Activated CD4-positive, alpha-beta T cell treated with anti-CD3 and anti-CD28 coated beads, Interleukin-2, amount 50 U/mL, for 4 hours (primary cell): ENCODE data around the gene TMEM229A.
"Not testable (repeated sequence)": the region's sequence is repeated elsewhere in the genome, so short reads cannot be mapped to it uniquely, and the experiment has no call there.

ENCODE experiments used
- DNase-seq, 2 experiments: peaks; one replicate each; pipeline ENCODE4 v3.0.0-alpha.2; 2020

Gene TMEM229A

GRCh38 chr7:124032369-124033094 is at the start of gene TMEM229A:
Gene TMEM229A, minus strand, starts transcription at chr7:124033067. Its CDS starts 64 bp downstream, at chr7:124033003.
- DNase-seq: no peak

DNA sequence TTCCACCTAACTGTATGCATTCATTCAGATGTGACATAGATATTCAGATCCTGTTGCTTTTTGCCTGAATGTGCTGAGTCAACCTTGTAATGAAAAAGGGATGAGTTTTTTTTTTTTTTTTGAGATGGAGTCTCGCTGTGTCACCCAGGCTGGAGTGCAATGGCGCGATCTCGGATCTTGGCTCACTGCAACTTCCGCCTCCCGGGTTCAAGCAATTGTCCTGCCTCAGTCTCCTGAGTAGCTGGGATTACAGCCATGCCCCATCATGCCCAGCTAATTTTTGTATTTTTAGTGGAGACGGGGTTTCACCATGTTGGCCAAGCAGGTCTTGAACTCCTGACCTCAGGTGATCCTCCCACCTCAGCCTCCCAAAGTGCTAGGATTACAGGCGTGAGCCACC is 49.4 kb upstream of the TMEM229A start:
- not testable (repeated sequence) for DNase-seq

DNA sequence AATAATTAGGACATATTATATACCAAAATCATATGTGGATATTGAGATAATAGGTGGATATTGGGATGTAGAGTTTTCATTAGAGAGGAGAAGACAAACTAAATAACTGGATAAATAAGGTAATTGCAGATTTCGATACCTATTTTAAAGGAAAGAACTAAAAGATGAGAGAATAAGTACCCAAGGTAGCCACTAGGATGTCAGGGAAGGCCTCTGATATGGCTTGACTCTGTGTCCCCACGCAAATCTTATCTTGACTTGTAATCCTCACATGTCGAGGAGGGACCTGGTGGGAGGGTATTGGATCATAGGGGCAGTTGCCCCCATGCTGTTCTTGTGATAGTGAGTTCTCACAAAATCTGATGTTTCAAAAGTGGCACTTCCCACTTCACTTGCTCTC is 44.7 kb upstream of the TMEM229A start:
- no peak for DNase-seq

DNA sequence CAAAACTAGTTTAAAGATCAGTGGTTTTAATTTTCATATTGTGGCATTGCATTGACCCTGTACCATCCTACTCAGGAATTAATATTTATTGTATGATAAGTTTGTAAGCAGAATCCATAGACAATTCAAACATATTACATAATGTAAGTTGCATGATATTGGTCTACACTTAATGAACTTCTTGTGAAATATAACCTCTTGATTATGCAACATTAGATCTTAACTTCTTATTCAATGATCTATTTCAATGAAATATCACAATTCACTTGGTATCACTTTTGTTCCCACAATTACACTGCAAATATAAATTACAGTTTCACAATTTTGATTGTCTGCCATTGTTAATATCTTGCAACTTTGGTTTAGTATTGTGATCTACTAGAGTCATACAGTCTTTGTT is 44.0 kb upstream of the TMEM229A start:
- no peak for DNase-seq

DNA sequence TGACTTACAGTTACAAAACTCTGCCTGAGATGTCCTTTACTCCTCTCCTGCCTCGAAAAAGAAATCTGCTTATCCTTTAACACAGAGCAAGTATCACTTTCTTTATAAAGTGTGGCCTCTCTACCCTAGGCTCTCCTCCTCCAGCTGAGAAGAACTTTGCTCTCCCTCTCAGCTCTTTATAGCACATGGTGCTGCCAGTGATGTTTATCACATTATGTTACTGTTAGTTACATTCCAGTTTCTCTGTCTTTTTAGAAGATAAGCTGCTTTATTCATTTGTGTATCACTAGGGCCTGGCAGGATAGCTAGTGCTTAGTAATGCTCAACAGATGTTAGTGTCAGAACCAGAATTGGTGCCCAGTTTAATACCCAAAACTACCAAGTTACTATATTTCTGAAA is 41.1 kb upstream of the TMEM229A start:
- DNase-seq: no peak

DNA sequence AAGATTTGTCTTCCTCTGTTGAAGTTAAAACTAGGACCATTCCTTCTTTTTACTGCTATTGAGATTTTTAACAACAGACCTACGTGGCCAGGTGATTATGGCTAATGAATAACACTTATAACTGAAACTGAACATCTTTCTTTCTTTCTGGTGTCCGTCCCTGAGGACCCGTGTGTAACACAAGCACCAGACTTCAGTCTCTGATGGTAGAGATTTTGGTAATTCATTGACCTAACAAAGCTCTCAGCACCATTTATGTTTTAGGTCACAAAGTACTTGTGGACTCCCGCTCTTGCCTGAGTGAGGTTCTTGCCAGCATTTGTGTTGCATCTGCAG is 40.4 kb upstream of the TMEM229A start:
- DNase-seq: no peak

DNA sequence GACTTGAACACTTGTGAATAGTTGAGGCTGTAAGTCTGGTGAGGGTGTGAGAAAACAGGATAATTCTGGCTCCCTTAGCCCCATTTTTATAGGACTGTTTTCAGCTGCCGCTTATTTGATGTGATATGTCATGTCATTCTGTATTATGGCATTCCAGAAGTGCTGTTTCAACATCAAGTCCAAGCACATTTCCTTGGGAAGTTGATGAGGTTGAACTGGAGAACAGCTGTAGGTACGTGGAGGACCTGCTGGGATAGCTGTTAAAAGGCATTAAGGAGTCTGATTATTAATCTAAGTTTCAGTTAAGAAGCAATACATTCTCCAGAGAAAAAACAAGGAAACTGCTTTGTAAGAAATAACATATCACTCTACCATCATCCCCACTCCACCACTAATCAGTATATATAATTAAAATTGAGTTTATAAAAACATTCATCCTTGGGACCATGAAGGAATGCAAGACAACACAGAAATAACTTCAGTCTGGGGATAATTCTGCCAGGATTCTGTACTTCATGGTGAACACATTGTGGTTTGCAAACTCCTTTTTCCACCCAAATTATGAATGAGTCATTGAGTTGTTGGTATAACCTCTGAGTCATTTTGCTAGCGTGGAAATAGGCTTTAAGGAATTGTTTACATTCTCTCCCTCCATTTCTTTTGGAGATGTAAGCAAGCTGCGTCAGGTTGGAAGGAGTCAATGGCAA is 39.9 kb upstream of the TMEM229A start:
- DNase-seq: no peak

DNA sequence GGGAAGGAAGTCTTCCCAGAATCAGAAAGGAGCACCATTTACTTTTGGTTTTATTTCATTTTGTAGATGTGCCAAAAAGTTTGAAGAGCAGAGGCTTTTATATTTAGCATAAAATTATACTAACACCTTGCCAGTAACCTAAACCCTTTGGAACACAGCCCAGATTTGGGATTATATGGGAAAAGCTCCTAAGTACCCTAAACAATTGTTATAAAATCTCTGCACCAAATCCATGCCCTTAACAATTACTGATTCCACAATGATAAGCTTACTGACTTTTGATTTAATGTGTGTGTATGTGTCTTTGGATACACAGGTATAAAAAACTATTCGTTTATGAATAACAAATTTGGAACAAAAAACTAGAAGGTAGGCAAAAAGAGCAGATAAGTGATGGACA is 39.0 kb upstream of the TMEM229A start:
- no peak for DNase-seq

GRCh38 chr7:124062171-124062570 is 29.3 kb upstream of the TMEM229A start:
- no peak for DNase-seq

DNA sequence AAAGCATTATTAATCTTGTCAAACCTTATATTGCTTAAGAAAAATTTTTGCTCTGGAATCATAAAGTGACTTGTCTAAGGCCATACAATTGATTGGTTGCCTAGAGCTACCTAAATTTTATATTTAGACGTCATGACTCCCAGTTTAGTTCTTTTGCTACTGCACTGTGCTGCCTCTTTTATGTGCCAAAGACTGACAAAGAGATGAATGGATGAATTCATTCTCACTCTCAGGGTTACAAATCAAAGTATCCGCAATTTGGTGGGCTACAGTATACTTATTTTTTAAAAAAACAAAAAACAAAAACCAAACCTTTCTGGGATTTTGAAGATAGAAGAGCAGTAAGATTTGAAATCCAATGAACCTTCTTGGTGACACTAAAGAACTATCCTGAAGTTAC is 27.7 kb upstream of the TMEM229A start:
- no peak for DNase-seq

DNA sequence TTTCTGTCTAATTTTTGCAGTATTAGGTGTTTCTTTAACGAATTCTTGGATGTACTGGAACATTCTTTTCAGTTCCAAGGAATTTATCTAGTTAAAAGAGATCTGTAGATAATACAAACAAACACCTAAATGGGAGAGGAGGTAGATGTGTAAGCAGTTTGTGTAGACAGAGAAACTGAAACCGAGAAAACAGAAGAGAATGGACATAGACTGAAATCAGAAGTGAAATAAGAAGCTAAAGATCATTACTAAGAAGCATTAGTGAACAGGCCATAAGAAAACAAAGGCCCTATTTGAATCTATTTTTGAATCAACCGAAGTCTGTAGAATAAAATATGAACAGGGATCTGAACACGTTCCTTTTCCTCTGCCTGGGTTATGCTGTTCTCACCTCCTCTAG is 26.5 kb upstream of the TMEM229A start:
- DNase-seq: no peak

DNA sequence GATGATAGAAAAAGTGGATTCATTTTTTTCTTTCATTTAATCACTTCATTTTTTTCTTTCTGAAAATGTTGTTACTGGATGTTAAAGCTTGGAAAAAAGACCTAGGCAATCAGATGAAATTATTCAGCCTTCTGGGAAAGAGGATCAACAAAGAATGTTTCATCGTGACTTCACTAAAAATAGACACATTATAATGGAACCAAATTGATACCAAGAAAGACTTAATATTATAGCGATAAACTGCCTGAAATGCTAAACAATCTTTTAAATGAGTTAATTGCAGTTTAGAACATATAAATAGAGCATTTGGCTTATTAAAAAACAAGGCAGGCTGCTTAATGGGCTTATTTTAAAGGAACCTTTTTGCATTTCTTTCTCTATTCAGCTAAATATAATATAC is 25.6 kb upstream of the TMEM229A start:
- no peak for DNase-seq

DNA sequence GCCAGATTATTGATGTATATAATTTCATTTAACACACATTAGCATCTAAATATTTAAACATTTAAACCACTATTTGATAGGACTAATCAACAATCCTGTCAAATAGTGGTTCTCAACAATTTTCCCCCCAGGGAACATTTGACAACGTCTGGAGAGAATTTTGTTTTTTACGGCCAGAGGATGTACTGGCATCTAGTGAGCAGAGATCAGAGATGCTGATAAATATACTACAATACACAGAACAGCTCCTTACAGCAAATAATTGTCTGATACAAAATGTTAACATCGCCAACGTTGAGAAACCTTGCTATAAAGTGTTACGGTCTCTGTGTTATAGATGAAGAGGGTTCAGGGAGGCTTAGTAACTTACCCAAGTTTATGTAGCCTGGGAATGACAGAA is 25.0 kb upstream of the TMEM229A start:
- DNase-seq: no peak

GRCh38 chr7:124056234-124056633 is 23.4 kb upstream of the TMEM229A start:
- no peak for DNase-seq

- no peak for DNase-seq
These were observed 19.0 kb upstream of the TMEM229A start for GRCh38 chr7:124051681-124052377.

- DNase-seq: no peak
These were observed 10.0 kb upstream of the TMEM229A start for GRCh38 chr7:124042826-124043225.

DNA sequence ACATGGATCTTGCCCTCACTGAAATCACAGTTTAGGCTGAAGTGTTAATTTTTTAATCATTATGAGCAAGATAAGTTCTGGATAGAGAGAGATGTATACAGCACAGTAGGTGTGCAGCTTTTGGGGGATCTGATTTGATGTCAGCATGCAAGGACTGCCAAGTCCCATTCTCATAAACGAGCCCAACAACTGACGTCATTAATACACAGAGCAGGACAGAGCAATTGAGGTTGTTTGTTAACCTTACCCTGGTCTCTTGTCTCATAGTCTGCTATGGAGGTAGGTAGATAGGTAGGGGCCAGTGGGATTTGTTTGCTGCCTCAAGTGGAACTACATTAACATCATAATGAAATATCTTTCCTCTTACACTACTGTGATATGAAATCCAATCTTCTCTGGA is 8.6 kb upstream of the TMEM229A start:
- DNase-seq: no peak

GRCh38 chr7:124037902-124038301 is 5.0 kb upstream of the TMEM229A start:
- DNase-seq: not testable (repeated sequence)

- DNase-seq: no peak
These were observed 2.8 kb upstream of the TMEM229A start for GRCh38 chr7:124035706-124036105.

GRCh38 chr7:124034754-124035100 is 1.9 kb upstream of the TMEM229A start:
- DNase-seq: no peak

- no peak for DNase-seq
These were observed 1.2 kb upstream of the TMEM229A start for GRCh38 chr7:124033807-124034753.

DNA sequence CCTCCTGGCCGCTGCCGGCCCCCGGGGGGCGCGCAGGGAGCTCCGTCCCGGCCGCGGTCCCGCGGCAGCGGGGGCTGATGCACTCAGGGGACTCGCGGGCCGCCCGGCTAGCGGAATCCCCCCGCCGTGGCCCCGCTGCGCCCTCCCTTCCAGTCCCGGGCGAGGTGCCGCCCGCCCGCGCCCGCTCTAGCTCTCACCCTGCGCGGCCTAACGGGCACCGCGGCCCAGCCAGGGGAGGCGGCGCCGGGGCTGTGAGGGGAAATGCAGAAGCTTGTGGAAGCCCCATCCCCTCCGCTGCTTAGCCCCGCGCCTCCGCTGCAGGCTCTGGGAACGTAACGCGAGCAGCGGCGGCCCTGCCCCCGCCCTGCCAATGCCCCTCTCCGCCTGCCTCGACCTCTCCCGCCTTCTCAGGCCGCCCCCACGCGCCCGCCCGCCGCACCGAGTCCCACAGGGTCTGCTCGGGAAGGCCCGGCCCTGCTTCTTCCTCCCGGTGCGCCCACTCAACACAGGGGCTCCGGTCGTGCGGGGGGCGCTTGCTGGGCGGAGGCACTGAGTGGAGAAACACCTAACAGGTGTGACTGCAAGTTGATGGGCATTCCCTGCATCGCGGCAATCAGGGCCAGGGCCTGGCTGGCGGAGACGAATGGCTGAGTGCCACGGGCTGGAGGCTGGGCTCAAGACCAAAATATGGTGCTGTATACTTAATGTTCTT is 384 bp upstream of the TMEM229A start:
- DNase-seq: no peak
